Nephron (organoid): Measurements from ENCODE around the gene DEGS1.

Source experiments
- H3K27ac Mint-ChIP-seq, 3 experiments: 2 replicates each; pipeline ENCODE4 v1.8.0; 2020; ENCODE audit warnings: mixed read lengths in 3 of 3, mild to moderate bottlenecking in 2 of 3, moderate library complexity in 1 of 3
- H3K27me3 Mint-ChIP-seq: 2 replicates; pipeline ENCODE4 v1.8.0; 2021; ENCODE audit warnings: low read depth, mild to moderate bottlenecking, moderate library complexity, mixed read lengths
- H3K36me3 Mint-ChIP-seq: 2 replicates; pipeline ENCODE4 v1.8.0; 2020; ENCODE audit warnings: low read depth, mixed read lengths
- H3K4me1 Mint-ChIP-seq: 2 replicates; pipeline ENCODE4 v1.8.0; 2020; ENCODE audit warnings: mixed read lengths
- H3K4me3 Mint-ChIP-seq, 3 experiments: 2 replicates each; pipeline ENCODE4 v1.8.0; 2020; ENCODE audit warnings: mild to moderate bottlenecking in 3 of 3, mixed read lengths in 3 of 3, moderate library complexity in 2 of 3
- H3K9me3 Mint-ChIP-seq: 2 replicates; pipeline ENCODE4 v1.8.0; 2020; ENCODE audit warnings: mixed read lengths
- CTCF ChIP-seq, 3 experiments: fragments of 200-600 bp; sonication (generic); IDR thresholded peaks; one replicate each; pipeline ENCODE4 v1.5.0; 2021; ENCODE audit warnings: antibody characterized with exemption in 3 of 3; ENCODE audit not compliant: unreplicated experiment in 3 of 3

Gene DEGS1

GRCh38 chr1:224182057-224182865 is 779 bp upstream of the DEGS1 start:
- Mint-ChIP-seq H3K4me1 (peaks cover 23% of the 10 kb centered on the region), H3K27me3 (peaks cover 3% of the 10 kb centered on the region), H3K27ac (peak overlapping the region; percentile 73 to 91 (median 76)), H3K4me3 (peak overlapping the region; percentile 85 to 89 (median 89)), H3K36me3 (peaks cover 15% of the 10 kb centered on the region), H3K9me3 (no peaks in the 10 kb centered on the region)
- TF ChIP-seq CTCF (IDR thresholded peaks at IDR 0.05; ENCODE audit: unreplicated experiment in 3 of 3), result no peak

GRCh38 chr1:224183591-224184312 is 712 bp downstream of the DEGS1 start:
- Mint-ChIP-seq H3K4me3 (peak overlapping the region; percentile 78 to 97 (median 96)), H3K36me3 (peaks cover 25% of the 10 kb centered on the region), H3K4me1 (peaks cover 23% of the 10 kb centered on the region), H3K27me3 (no peaks in the 10 kb centered on the region), H3K9me3 (peaks cover 5% of the 10 kb centered on the region), H3K27ac (peak overlapping the region; percentile 93 to 98 (median 96))
- no peak for TF ChIP-seq CTCF (IDR thresholded peaks at IDR 0.05; ENCODE audit: unreplicated experiment in 3 of 3)

GRCh38 chr1:224185208-224185607 is 2.2 kb downstream of the DEGS1 start:
- TF ChIP-seq CTCF (IDR thresholded peaks at IDR 0.05; ENCODE audit: unreplicated experiment in 3 of 3), result no peak
- H3K4me1 Mint-ChIP-seq, result peaks cover 23% of the 10 kb centered on the region
- H3K9me3 Mint-ChIP-seq, result peaks cover 6% of the 10 kb centered on the region
- peak overlapping the region; percentile 66 to 98 (median 93) for H3K27ac Mint-ChIP-seq
- peaks cover 34% of the 10 kb centered on the region for H3K36me3 Mint-ChIP-seq
- peak overlapping the region; percentile 78 to 97 (median 96) for H3K4me3 Mint-ChIP-seq
- no peaks in the 10 kb centered on the region for H3K27me3 Mint-ChIP-seq

GRCh38 chr1:224188286-224188685 is 5.2 kb downstream of the DEGS1 start:
- Mint-ChIP-seq H3K9me3 (peaks cover 6% of the 10 kb centered on the region), H3K4me3 (no peak overlapping the region), H3K4me1 (peaks cover 15% of the 10 kb centered on the region), H3K27me3 (no peaks in the 10 kb centered on the region), H3K36me3 (peaks cover 45% of the 10 kb centered on the region), H3K27ac (no peak overlapping the region)
- no peak for TF ChIP-seq CTCF (IDR thresholded peaks at IDR 0.05; ENCODE audit: unreplicated experiment in 3 of 3)

GRCh38 chr1:224189561-224189960 is 6.5 kb downstream of the DEGS1 start:
- Mint-ChIP-seq H3K27ac (no peak overlapping the region), H3K4me1 (peaks cover 8% of the 10 kb centered on the region), H3K27me3 (no peaks in the 10 kb centered on the region), H3K36me3 (peaks cover 54% of the 10 kb centered on the region), H3K9me3 (peaks cover 6% of the 10 kb centered on the region), H3K4me3 (no peak overlapping the region)
- no peak for TF ChIP-seq CTCF (IDR thresholded peaks at IDR 0.05; ENCODE audit: unreplicated experiment in 3 of 3)
